Ascending aorta (tissue), 2 donors: ENCODE measurements around the gene PLEKHB1. TPM values are rescaled to one million over a fixed set of nuclear protein-coding genes. Genes with fewer than 3 reads are reported as not detected.

ENCODE experiments used
- DNase-seq, 2 donors: peaks; one replicate each; pipeline ENCODE4 v3.0.0-alpha.2; 2019; ENCODE audit warnings: low spot score in 2 of 2
- H3K27ac ChIP-seq, 2 donors: fragments of 200-600 bp; sonication (generic); one replicate each; pipeline ENCODE4 v1.5.1; 2016 to 2017; ENCODE audit warnings: mild to moderate bottlenecking in 1 of 2
- H3K27me3 ChIP-seq: fragments of 200-600 bp; sonication (generic); one replicate; pipeline ENCODE4 v1.5.1; 2017
- H3K36me3 ChIP-seq, 2 donors: fragments of 200-600 bp; sonication (generic); one replicate each; pipeline ENCODE4 v1.5.1; 2016
- H3K4me1 ChIP-seq, 2 donors: fragments of 200-600 bp; sonication (generic); one replicate each; pipeline ENCODE4 v1.5.1; 2016 to 2017; ENCODE audit warnings: mild to moderate bottlenecking in 1 of 2
- H3K4me3 ChIP-seq, 2 donors: fragments of 200-600 bp; sonication (generic); one replicate each; pipeline ENCODE4 v1.5.1; 2016 to 2017; ENCODE audit warnings: mild to moderate bottlenecking in 1 of 2
- H3K9me3 ChIP-seq, 2 donors: fragments of 200-600 bp; sonication (generic); one replicate each; pipeline ENCODE4 v1.5.1; 2016
- CTCF ChIP-seq, 3 experiments: fragments of 200-600 bp in 2 of 3; fragments of 450-650 bp in 1 of 3; sonication (generic) in 2 of 3; IDR thresholded peaks; one replicate each; pipeline ENCODE4 v1.5.1; 2016 to 2019; ENCODE audit warnings: antibody characterized with exemption in 3 of 3, mild to moderate bottlenecking in 1 of 3, moderate library complexity in 1 of 3
- intact Hi-C: fragments of 100-400 bp; cut with DNase I; formaldehyde crosslinking; loops from one replicate; pipeline ENCODE4 v1.15.1; 2023
- total RNA-seq: library from RNA; depleted of rRNA; stranded (reverse); fragments of >200 nt; gene quantifications from one replicate; pipeline ENCODE4 v1.1.0, GENCODE V29; 2016

Gene PLEKHB1
- total RNA-seq, 1 donor from 2014 or later: 3.5 TPM

DNA sequence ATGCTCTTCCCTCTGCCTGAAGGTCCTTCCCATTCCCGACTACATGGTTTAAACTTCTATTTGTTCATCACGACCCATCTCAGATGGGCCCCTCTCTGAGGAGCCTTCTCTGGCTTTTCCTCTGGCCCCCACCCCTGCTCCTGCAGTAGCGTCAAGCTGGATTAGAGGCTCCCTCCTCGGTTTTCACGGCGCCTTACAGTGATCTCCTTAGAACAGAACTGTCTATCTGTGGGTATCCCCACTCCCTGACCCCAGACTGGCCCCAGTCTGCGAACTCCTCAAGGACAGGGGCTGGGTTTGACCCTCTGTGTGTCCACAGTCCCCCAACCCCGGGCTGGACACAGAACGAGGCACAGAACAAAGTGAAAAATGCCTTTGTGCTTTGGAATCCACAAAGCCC is 2.8 kb downstream of the PLEKHB1 start:
- Histone ChIP-seq H3K27me3 (no peaks in the 10 kb centered on the region), H3K36me3 (no peaks in the 10 kb centered on the region), H3K4me1 (no peaks in the 10 kb centered on the region), H3K27ac (no peak overlapping the region), H3K9me3 (no peaks in the 10 kb centered on the region), H3K4me3 (no peak overlapping the region)
- TF ChIP-seq CTCF (IDR thresholded peaks at IDR 0.05): no peak
- intact Hi-C loops: no loop called here
- no peak for DNase-seq

DNA sequence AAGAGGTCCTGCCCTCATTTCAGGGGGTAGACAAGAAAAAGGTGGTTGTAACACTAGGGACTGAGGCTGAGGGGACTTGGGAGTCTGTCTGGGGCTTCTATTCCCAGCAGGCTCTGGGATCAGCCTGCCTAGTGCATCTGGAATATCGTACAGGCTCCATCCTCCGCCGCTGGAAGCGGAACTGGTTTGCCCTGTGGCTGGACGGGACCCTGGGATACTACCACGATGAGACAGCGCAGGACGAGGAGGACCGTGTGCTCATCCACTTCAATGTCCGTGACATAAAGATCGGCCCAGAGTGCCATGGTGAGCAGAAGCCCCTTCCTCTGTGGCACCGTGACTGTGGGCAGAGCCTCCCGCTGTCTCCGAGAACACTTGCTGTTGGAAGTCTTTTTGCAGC is 4.0 kb downstream of the PLEKHB1 start:
- Histone ChIP-seq H3K27me3 (no peaks in the 10 kb centered on the region), H3K36me3 (no peaks in the 10 kb centered on the region), H3K27ac (no peak overlapping the region), H3K4me1 (no peaks in the 10 kb centered on the region), H3K4me3 (no peak overlapping the region), H3K9me3 (no peaks in the 10 kb centered on the region)
- DNase-seq: no peak
- no peak for TF ChIP-seq CTCF (IDR thresholded peaks at IDR 0.05)
- intact Hi-C loops: no loop called here

DNA sequence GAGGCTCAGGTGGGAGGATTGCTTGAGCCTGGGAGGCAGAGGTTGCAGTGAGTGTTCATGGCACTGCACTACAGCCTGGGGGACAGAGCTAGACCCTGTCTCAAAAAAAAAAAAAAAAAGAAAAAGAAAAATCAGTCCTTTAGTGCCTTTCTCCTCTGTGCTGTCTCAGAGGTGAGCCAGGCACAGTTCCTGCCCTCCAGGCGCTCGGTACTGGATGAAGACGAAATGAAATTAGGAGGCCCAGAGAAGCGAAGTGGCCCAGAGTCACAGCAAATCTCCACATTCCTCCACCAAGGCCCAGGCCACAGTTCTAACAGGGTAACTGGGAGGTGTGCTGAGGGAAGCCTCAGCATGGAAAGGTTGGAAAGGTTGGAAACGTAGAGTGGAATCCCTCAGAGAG is 4.9 kb downstream of the PLEKHB1 start:
- intact Hi-C loops: no loop called here
- no peaks in the 10 kb centered on the region for H3K4me1 ChIP-seq
- H3K9me3 ChIP-seq: no peaks in the 10 kb centered on the region
- no peak for TF ChIP-seq CTCF (IDR thresholded peaks at IDR 0.05)
- no peak overlapping the region for H3K4me3 ChIP-seq
- no peaks in the 10 kb centered on the region for H3K36me3 ChIP-seq
- no peak for DNase-seq
- H3K27me3 ChIP-seq: no peaks in the 10 kb centered on the region
- no peak overlapping the region for H3K27ac ChIP-seq

- no peak for TF ChIP-seq CTCF (IDR thresholded peaks at IDR 0.05)
- DNase-seq: no peak
- Histone ChIP-seq H3K27ac (no peak overlapping the region), H3K27me3 (no peaks in the 10 kb centered on the region), H3K4me1 (no peaks in the 10 kb centered on the region), H3K9me3 (no peaks in the 10 kb centered on the region), H3K4me3 (no peak overlapping the region), H3K36me3 (no peaks in the 10 kb centered on the region)
- intact Hi-C loops: no loop called here
These were observed 5.3 kb downstream of the PLEKHB1 start for GRCh38 chr11:73651661-73652045.

DNA sequence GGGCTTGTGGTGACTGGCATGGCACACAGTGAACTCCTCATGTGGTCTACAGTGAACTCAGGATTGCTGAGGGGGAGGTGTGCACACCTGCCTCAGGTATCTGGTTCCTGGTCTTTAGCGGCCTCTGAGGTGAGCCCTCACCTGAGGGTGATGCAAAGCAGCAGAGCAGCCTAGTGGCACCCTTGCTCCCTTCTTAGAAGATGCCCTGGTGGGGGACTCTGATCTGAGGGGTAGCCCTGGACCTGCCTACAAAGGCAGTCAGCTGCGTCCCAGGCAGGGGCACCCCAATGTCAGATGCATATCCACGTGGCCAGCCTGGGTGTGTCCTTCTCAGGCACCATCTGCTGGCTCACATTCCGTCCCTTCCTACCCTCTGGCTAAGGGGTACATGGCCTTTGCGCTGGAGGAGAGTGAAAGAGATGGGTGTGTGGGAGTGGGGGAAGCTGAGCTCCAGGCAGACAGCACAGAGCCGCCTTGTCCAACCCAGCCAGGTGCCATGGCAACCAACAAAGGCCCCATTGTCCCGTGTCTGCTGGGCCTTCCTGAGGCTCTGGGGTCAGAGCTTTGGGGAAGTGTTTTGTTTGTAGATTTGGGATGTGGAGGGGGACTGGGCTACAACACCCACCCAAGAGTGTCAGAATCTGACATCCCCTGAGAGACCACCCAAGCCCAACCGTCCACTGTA is 5.8 kb downstream of the PLEKHB1 start:
- Histone ChIP-seq H3K27me3 (no peaks in the 10 kb centered on the region), H3K4me3 (no peak overlapping the region), H3K36me3 (no peaks in the 10 kb centered on the region), H3K9me3 (no peaks in the 10 kb centered on the region), H3K27ac (no peak overlapping the region), H3K4me1 (no peaks in the 10 kb centered on the region)
- intact Hi-C loops: no loop called here
- no peak for DNase-seq
- TF ChIP-seq CTCF (IDR thresholded peaks at IDR 0.05): no peak
